Nephron progenitor cell (in vitro differentiated cells): ENCODE measurements around the gene FGD5.

Experiments used
- DNase-seq: peaks from one replicate; pipeline ENCODE4 v3.0.0; 2021
- H3K27ac Mint-ChIP-seq: 2 replicates; pipeline ENCODE4 v1.8.0; 2021; ENCODE audit warnings: mild to moderate bottlenecking, moderate library complexity, mixed read lengths
- H3K27me3 Mint-ChIP-seq: 2 replicates; pipeline ENCODE4 v1.8.0; 2021; ENCODE audit warnings: mild to moderate bottlenecking, low read depth, mixed read lengths; ENCODE audit not compliant: poor library complexity
- H3K36me3 Mint-ChIP-seq: 2 replicates; pipeline ENCODE4 v1.8.0; 2021; ENCODE audit warnings: low read depth, mixed read lengths
- H3K4me1 Mint-ChIP-seq: 2 replicates; pipeline ENCODE4 v1.8.0; 2021; ENCODE audit warnings: mixed read lengths
- H3K4me3 Mint-ChIP-seq: 2 replicates; pipeline ENCODE4 v1.8.0; 2021; ENCODE audit warnings: mild to moderate bottlenecking, moderate library complexity, mixed read lengths
- H3K9me3 Mint-ChIP-seq: 2 replicates; pipeline ENCODE4 v1.8.0; 2021; ENCODE audit warnings: mild to moderate bottlenecking, moderate library complexity, mixed read lengths
- TF ChIP-seq, protein P1 (sequence below): fragments of 200-600 bp; sonication (generic); IDR thresholded peaks from 2 replicates; pipeline ENCODE4 v1.5.0; 2021; ENCODE audit warnings: antibody characterized with exemption

Gene FGD5

DNA sequence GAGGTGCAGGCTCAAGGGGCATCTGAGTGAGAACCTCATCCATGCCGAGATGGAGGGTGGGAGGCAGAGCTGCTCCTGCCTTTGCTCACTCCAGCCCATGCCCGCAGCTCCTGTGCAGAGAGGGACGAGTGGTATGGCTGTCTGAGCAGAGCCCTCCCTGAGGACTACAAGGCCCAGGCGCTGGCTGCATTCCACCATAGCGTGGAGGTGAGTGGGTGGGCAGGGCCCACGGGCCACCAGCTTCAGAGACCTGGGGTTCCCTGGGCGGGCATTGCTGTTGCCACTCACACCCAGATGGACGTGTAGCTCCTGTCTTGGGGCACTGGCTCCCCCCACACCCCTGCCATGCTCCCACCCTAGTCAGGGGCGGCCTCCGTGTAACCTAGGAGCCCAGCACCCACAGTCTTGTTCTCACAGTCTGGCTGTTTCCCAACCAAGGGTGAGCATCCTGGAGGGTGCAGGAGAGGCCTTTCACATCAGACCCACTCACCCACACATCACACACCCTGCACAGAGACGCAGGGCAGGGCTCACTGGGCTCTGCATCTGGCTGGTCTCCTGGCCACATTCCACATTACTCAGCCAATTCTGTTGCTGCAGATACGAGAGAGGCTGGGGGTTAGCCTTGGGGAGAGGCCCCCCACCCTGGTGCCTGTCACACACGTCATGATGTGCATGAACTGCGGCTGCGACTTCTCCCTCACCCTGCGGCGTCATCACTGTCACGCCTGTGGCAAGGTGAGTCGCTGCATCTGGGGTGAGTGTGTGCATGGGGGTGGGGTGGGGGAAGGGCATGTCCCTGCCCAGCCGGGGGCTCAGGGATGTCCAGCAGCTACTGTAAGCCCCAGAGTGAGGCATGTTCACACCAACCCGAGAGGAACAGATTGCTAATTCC is 103.3 kb downstream of the FGD5 start:
- H3K4me1 Mint-ChIP-seq, result peaks cover 17% of the 10 kb centered on the region
- H3K27me3 Mint-ChIP-seq, result peaks cover 37% of the 10 kb centered on the region
- DNase-seq, result no peak
- no peak overlapping the region for H3K27ac Mint-ChIP-seq
- H3K4me3 Mint-ChIP-seq, result no peak overlapping the region
- H3K9me3 Mint-ChIP-seq, result no peaks in the 10 kb centered on the region
- no peaks in the 10 kb centered on the region for H3K36me3 Mint-ChIP-seq
- TF ChIP-seq, protein P1, sequence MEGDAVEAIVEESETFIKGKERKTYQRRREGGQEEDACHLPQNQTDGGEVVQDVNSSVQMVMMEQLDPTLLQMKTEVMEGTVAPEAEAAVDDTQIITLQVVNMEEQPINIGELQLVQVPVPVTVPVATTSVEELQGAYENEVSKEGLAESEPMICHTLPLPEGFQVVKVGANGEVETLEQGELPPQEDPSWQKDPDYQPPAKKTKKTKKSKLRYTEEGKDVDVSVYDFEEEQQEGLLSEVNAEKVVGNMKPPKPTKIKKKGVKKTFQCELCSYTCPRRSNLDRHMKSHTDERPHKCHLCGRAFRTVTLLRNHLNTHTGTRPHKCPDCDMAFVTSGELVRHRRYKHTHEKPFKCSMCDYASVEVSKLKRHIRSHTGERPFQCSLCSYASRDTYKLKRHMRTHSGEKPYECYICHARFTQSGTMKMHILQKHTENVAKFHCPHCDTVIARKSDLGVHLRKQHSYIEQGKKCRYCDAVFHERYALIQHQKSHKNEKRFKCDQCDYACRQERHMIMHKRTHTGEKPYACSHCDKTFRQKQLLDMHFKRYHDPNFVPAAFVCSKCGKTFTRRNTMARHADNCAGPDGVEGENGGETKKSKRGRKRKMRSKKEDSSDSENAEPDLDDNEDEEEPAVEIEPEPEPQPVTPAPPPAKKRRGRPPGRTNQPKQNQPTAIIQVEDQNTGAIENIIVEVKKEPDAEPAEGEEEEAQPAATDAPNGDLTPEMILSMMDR, result no peak

DNA sequence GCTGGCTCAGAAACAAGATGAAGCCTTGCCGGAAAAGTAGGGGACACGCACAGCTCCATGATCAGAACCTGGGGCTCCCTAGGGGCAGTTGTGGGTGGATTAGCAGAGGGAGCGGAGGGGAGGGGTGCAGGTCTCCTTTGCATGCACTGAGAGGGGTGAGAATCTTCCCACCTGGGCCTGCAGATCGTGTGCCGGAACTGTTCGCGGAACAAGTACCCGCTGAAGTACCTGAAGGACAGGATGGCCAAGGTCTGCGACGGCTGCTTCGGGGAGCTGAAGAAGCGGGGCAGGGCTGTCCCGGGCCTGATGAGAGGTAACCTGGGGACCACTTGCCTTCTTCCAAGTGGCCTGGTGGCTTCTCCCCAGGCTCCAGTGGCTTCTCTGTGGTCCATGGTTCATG is 104.1 kb downstream of the FGD5 start:
- peak overlapping the region; percentile 32 for H3K27ac Mint-ChIP-seq
- no peak for DNase-seq
- no peak overlapping the region for H3K4me3 Mint-ChIP-seq
- H3K27me3 Mint-ChIP-seq, result peaks cover 30% of the 10 kb centered on the region
- H3K4me1 Mint-ChIP-seq, result peaks cover 17% of the 10 kb centered on the region
- TF ChIP-seq, protein P1, result no peak
- no peaks in the 10 kb centered on the region for H3K36me3 Mint-ChIP-seq
- no peaks in the 10 kb centered on the region for H3K9me3 Mint-ChIP-seq

DNA sequence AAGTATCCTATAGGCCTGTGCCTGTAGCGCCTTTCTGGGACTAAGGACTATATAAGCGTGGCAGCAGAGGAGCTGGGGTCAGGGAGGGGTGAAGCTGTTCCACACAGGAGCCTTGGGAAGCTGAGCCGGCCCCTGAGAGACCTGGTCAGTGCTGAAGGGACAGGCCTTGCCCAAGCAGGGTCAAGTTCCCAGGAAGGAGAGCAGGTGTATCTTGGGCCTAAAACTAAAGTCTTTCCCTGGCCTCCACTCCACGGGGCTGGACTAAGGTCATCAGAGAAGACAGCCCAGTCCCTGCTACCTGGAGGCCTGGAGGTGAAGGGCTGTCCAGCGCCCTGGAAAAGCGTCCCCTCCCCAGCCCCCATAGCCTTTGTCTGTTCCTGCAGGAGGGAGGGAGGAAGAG is 104.7 kb downstream of the FGD5 start:
- Mint-ChIP-seq H3K4me3 (no peak overlapping the region), H3K27ac (peak overlapping the region; percentile 32), H3K27me3 (peaks cover 26% of the 10 kb centered on the region), H3K4me1 (peaks cover 17% of the 10 kb centered on the region), H3K36me3 (no peaks in the 10 kb centered on the region), H3K9me3 (no peaks in the 10 kb centered on the region)
- TF ChIP-seq, protein P1, result no peak
- no peak for DNase-seq

DNA sequence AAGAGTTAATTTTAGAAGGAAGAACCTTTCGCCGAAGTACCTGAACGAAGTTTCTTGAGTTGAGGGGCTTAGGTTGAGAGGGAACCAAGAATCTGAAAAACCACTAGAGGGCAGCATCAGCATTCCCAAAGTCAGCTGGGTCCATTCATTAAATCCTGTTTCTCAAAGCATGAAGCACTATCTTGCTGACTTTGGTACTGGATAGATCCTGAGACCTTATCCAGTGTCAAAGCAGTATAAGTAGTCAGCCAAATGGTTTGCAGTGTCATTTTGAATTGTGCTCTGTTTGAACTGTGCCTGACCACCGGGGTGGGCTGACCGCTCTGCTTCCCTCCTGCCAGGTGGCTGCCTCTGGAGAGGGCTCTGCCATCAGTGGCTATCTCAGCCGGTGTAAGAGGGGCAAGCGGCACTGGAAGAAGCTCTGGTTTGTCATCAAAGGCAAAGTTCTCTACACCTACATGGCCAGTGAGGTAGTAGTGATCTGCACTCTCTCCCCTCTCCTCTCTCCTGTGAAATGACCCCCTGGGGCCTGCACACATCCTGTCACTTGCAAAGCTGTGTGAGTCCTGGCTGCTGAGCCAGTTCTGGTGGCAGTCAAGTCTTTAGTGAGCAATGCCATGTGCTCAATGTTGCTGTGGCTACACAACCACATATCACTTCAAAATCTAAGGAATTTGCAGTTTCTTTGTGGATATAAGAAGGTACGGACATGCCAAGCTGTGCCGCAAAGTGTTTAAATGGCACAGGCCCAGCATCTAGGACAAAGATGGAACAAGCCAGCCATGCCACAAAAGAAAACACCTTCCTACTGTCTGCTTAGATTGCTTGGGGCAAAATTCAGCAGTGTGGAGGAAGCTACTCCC is 107.2 kb downstream of the FGD5 start:
- H3K27ac Mint-ChIP-seq, result no peak overlapping the region
- DNase-seq, result peak; percentile 37
- H3K4me3 Mint-ChIP-seq, result no peak overlapping the region
- TF ChIP-seq, protein P1, result peak; percentile 78
- H3K36me3 Mint-ChIP-seq, result no peaks in the 10 kb centered on the region
- peaks cover 16% of the 10 kb centered on the region for H3K27me3 Mint-ChIP-seq
- H3K4me1 Mint-ChIP-seq, result peaks cover 17% of the 10 kb centered on the region
- H3K9me3 Mint-ChIP-seq, result no peaks in the 10 kb centered on the region

DNA sequence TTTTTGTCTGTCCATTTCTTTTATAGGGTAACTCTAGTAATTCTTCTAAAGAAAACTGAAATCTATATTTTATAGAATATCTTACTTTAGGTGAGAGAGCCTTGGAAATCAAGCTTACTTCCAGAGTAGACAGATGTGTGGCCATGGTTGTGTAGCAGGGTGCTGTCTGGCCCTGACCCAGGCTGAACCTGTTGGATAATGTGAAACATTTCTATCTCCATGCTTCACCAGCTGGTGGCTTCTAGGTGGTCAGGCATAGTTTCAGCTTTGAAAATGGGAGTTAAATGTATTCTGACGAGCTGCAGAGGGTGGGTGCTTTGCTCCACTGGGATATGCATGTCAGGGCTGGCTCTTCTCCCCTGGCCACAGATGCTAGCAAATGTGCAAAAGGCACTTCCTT is 107.8 kb downstream of the FGD5 start:
- Mint-ChIP-seq H3K27ac (no peak overlapping the region), H3K4me3 (no peak overlapping the region), H3K4me1 (peaks cover 17% of the 10 kb centered on the region), H3K36me3 (no peaks in the 10 kb centered on the region), H3K27me3 (peaks cover 19% of the 10 kb centered on the region), H3K9me3 (no peaks in the 10 kb centered on the region)
- no peak for DNase-seq
- TF ChIP-seq, protein P1, result no peak
